GM23338 (cell line): Measurements from ENCODE around the gene GGA1. TPM values are rescaled to one million over a fixed set of nuclear protein-coding genes. Genes with fewer than 3 reads are reported as not detected.

Experiments used
- CREB1 ChIP-seq: fragments of 250-450 bp; sonication (Bioruptor Pico); IDR thresholded peaks from 2 replicates; pipeline ENCODE4 v1.5.0; 2020; ENCODE audit warnings: low read depth, mild to moderate bottlenecking, moderate library complexity
- EZH2 ChIP-seq: fragments of 200-600 bp; sonication (generic); IDR thresholded peaks from one replicate; pipeline ENCODE4 v1.8.0; 2017; ENCODE audit warnings: antibody characterized with exemption, mild to moderate bottlenecking, low read depth; ENCODE audit not compliant: unreplicated experiment
- EZH2phosphoT487 ChIP-seq: fragments of 200-600 bp; sonication (generic); IDR thresholded peaks from one replicate; pipeline ENCODE4 v1.8.1; 2018; ENCODE audit warnings: antibody characterized with exemption; ENCODE audit not compliant: unreplicated experiment
- JUNB ChIP-seq: IDR thresholded peaks from one replicate; pipeline ENCODE4 v1.6.1; 2016; ENCODE audit warnings: antibody characterized with exemption; ENCODE audit not compliant: unreplicated experiment
- NANOG ChIP-seq: IDR thresholded peaks from 2 replicates; pipeline ENCODE4 v1.6.1; 2016; ENCODE audit warnings: antibody characterized with exemption, borderline replicate concordance
- POLR2AphosphoS5 ChIP-seq: IDR thresholded peaks from 2 replicates; pipeline ENCODE4 v1.6.1; 2016; ENCODE audit warnings: antibody characterized with exemption, low read depth
- REST ChIP-seq: IDR thresholded peaks from one replicate; pipeline ENCODE4 v1.6.1; 2018; ENCODE audit warnings: antibody characterized with exemption; ENCODE audit not compliant: unreplicated experiment
- STAT1 ChIP-seq: IDR thresholded peaks from one replicate; pipeline ENCODE4 v1.6.1; 2016; ENCODE audit warnings: antibody characterized with exemption; ENCODE audit not compliant: unreplicated experiment
- ZNF114 ChIP-seq: fragments of 250-450 bp; sonication (Bioruptor Pico); IDR thresholded peaks from 2 replicates; pipeline ENCODE4 v1.5.0; 2020; ENCODE audit warnings: mild to moderate bottlenecking, moderate library complexity
- ZNF331 ChIP-seq: fragments of 250-450 bp; sonication (Bioruptor Pico); IDR thresholded peaks from 2 replicates; pipeline ENCODE4 v1.5.0; 2020; ENCODE audit warnings: low read depth, mild to moderate bottlenecking, moderate library complexity
- ZNF462 ChIP-seq: fragments of 250-450 bp; sonication (Bioruptor Pico); IDR thresholded peaks from 2 replicates; pipeline ENCODE4 v1.5.0; 2020; ENCODE audit warnings: mild to moderate bottlenecking, moderate library complexity
- polyA plus RNA-seq: library from polyadenylated mRNA; unstranded; fragments of >200 nt; fragmentation: Nextera tagmentation; extraction: Ambion mirVana; gene quantifications from 2 replicates; pipeline ENCODE4 v1.2.1, GENCODE V29; 2016
- total RNA-seq: library from RNA; depleted of rRNA; stranded (reverse); fragments of >200 nt; shearing (Covaris generic); gene quantifications from 2 replicates; pipeline ENCODE4 v1.2.3, GENCODE V29; 2014

The GGA1 gene
- total and polyA plus RNA-seq, 2 experiments from 2014 or later = 36.9 to 57.1 TPM

GRCh38 chr22:37674248-37674647 lies 65.6 kb downstream of the GGA1 start (continued):
- TF ChIP-seq ZNF462 (CRISPR knock-in tag) (no peak), JUNB (no peak), POLR2AphosphoS5 (no peak), REST (no peak), NANOG (no peak), ZNF114 (CRISPR knock-in tag) (no peak), CREB1 (CRISPR knock-in tag) (no peak), ZNF331 (CRISPR knock-in tag) (no peak), EZH2phosphoT487 (no peak), STAT1 (no peak), EZH2 (no peak)
